H1 (cell line): Measurements from ENCODE around the gene CEP104. TPM values are rescaled to one million over a fixed set of nuclear protein-coding genes. Genes with fewer than 3 reads are reported as not detected.

ENCODE experiments used
- CTCF ChIA-PET: fragments of 300-600 bp; sonication (Branson Sonifier 250); formaldehyde crosslinking; loops from one replicate; lab custom pipeline; 2021; ENCODE audit not compliant: partially characterized antibody; lab: Charles Lee
- POLR2A ChIA-PET: fragments of 300-600 bp; sonication (Branson Sonifier 250); formaldehyde crosslinking; loops from one replicate; lab custom pipeline; 2021; ENCODE audit warnings: inconsistent platforms; ENCODE audit not compliant: partially characterized antibody; lab: Charles Lee
- DNase-seq, 2 experiments: peaks; one replicate each; pipeline versions ENCODE4 v3.0.0 to v3.0.0-alpha.2; 2010 to 2022; ENCODE audit warnings: low spot score in 2 of 2, low read depth in 1 of 2, mixed read lengths in 1 of 2
- FAIRE-seq: peaks from 2 replicates; lab custom pipeline; 2011; peaks lifted over from hg19 to GRCh38; lab: Jason Lieb, UNC
- H2AFZ ChIP-seq: 2 replicates; pipeline ENCODE4 v1.8.1; 2012; ENCODE audit warnings: low read length, inconsistent platforms
- H2AK5ac ChIP-seq: 2 replicates; pipeline ENCODE4 v1.6.1; 2013; ENCODE audit warnings: low read depth, low read length
- H2BK120ac ChIP-seq: replicated peaks from 2 replicates; pipeline ENCODE3; 2013; ENCODE audit warnings: low read depth, low read length, inconsistent platforms
- H2BK12ac ChIP-seq: 2 replicates; pipeline ENCODE4 v1.6.1; 2013; ENCODE audit warnings: low read depth, low read length
- H2BK15ac ChIP-seq: 2 replicates; pipeline ENCODE4 v1.6.1; 2013; ENCODE audit warnings: low read length
- H2BK20ac ChIP-seq: 2 replicates; pipeline ENCODE4 v1.6.1; 2013; ENCODE audit warnings: low read length
- H2BK5ac ChIP-seq: 2 replicates; pipeline ENCODE4 v1.6.1; 2013; ENCODE audit warnings: low read depth, low read length
- H3K14ac ChIP-seq: 2 replicates; pipeline ENCODE4 v1.6.1; 2013; ENCODE audit warnings: inconsistent platforms; ENCODE audit not compliant: insufficient read length
- H3K18ac ChIP-seq: 2 replicates; pipeline ENCODE4 v1.6.1; 2013; ENCODE audit warnings: low read length; ENCODE audit errors: extremely low read depth
- H3K23ac ChIP-seq: 2 replicates; pipeline ENCODE4 v1.6.1; 2013; ENCODE audit warnings: inconsistent platforms; ENCODE audit not compliant: insufficient read length
- H3K23me2 ChIP-seq: 2 replicates; pipeline ENCODE4 v1.6.1; 2013; ENCODE audit warnings: low read depth, low read length
- H3K27ac ChIP-seq: 2 replicates; pipeline ENCODE4 v1.6.1; 2011; ENCODE audit warnings: low read depth, low read length, inconsistent platforms
- H3K27me3 ChIP-seq, 4 experiments: replicated peaks in 1 of 4; 1 replicate in 1 of 4; 2 replicates in 3 of 4; pipeline versions ENCODE4 v1.6.1 to v1.8.1; 2011 to 2013; ENCODE audit warnings: low read length in 3 of 4, mild to moderate bottlenecking in 3 of 4, inconsistent platforms in 2 of 4, mixed read lengths in 2 of 4, moderate library complexity in 1 of 4; ENCODE audit not compliant: control insufficient read depth in 3 of 4, insufficient read depth in 3 of 4; ENCODE audit errors: extremely low read depth in 1 of 4
- H3K36me3 ChIP-seq, 4 experiments: 2 replicates each; pipeline versions ENCODE4 v1.6.1 to v1.8.1; 2011 to 2013; ENCODE audit warnings: mild to moderate bottlenecking in 4 of 4, low read length in 3 of 4, moderate library complexity in 2 of 4, control low read depth in 1 of 4, inconsistent platforms in 1 of 4; ENCODE audit not compliant: insufficient read depth in 4 of 4, control insufficient read depth in 2 of 4
- H3K4ac ChIP-seq: replicated peaks from 2 replicates; pipeline ENCODE3; 2013; ENCODE audit warnings: low read length, low read depth, mixed read lengths, inconsistent platforms; ENCODE audit not compliant: insufficient read length
- H3K4me1 ChIP-seq, 4 experiments: replicated peaks in 1 of 4; 1 replicate in 1 of 4; 2 replicates in 3 of 4; pipeline versions ENCODE4 v1.6.1 to v1.8.1; 2011 to 2013; ENCODE audit warnings: low read length in 3 of 4, inconsistent platforms in 2 of 4, mixed read lengths in 1 of 4; ENCODE audit not compliant: insufficient read depth in 4 of 4, control insufficient read depth in 3 of 4
- H3K4me2 ChIP-seq, 2 experiments: 2 replicates each; pipeline versions ENCODE4 v1.6.1 to v1.8.1; 2011 to 2013; ENCODE audit warnings: low read depth in 2 of 2, low read length in 2 of 2, control low read depth in 1 of 2, inconsistent platforms in 1 of 2, mild to moderate bottlenecking in 1 of 2; ENCODE audit not compliant: insufficient read depth in 1 of 2
- H3K4me3 ChIP-seq, 4 experiments: fragments of 200-600, 300-600 bp in 1 of 4; sonication (generic), shearing (Covaris generic), sonication (Bioruptor Twin) in 1 of 4; 2 replicates each; pipeline versions ENCODE4 v1.5.1 to v1.8.1; 2011 to 2016; ENCODE audit warnings: low read length in 4 of 4, low read depth in 3 of 4, control low read depth in 2 of 4, inconsistent platforms in 2 of 4, mild to moderate bottlenecking in 2 of 4, mixed read lengths in 1 of 4, moderate library complexity in 1 of 4; ENCODE audit not compliant: insufficient read depth in 2 of 4; ENCODE audit errors: extremely low read depth in 1 of 4
- H3K56ac ChIP-seq: replicated peaks from 2 replicates; pipeline ENCODE3; 2013; ENCODE audit warnings: low read depth, mild to moderate bottlenecking, mixed read lengths, low read length, inconsistent platforms; ENCODE audit not compliant: insufficient read length
- H3K79me1 ChIP-seq: 2 replicates; pipeline ENCODE4 v1.6.1; 2013; ENCODE audit warnings: low read depth, low read length, control low read depth
- H3K79me2 ChIP-seq, 2 experiments: 2 replicates each; pipeline versions ENCODE4 v1.6.1 to v1.8.1; 2012 to 2013; ENCODE audit warnings: low read length in 2 of 2, mild to moderate bottlenecking in 2 of 2, inconsistent platforms in 1 of 2; ENCODE audit not compliant: insufficient read depth in 2 of 2, control insufficient read depth in 1 of 2
- H3K9ac ChIP-seq, 4 experiments: replicated peaks in 1 of 4; 1 replicate in 1 of 4; 2 replicates in 3 of 4; pipeline versions ENCODE4 v1.6.1 to v1.8.1; 2011 to 2013; ENCODE audit warnings: low read depth in 3 of 4, low read length in 3 of 4, control low read depth in 2 of 4, mild to moderate bottlenecking in 2 of 4, moderate library complexity in 2 of 4, inconsistent platforms in 1 of 4; ENCODE audit errors: extremely low read depth in 1 of 4
- H3K9me3 ChIP-seq, 2 experiments: 2 replicates each; pipeline versions ENCODE4 v1.6.1 to v1.8.1; 2012 to 2013; ENCODE audit warnings: mild to moderate bottlenecking in 2 of 2, moderate library complexity in 2 of 2, control low read depth in 1 of 2, inconsistent platforms in 1 of 2, low read depth in 1 of 2, low read length in 1 of 2, mixed read lengths in 1 of 2; ENCODE audit not compliant: insufficient read depth in 2 of 2
- H4K20me1 ChIP-seq, 2 experiments: replicated peaks in 1 of 2; 2 replicates each; pipeline versions ENCODE3 to v1.8.1; 2011 to 2013; ENCODE audit warnings: inconsistent platforms in 2 of 2, low read length in 2 of 2, mild to moderate bottlenecking in 1 of 2; ENCODE audit not compliant: insufficient read depth in 2 of 2, control insufficient read depth in 1 of 2
- H4K5ac ChIP-seq: 2 replicates; pipeline ENCODE4 v1.6.1; 2013; ENCODE audit warnings: low read length, low read depth, mixed read lengths, inconsistent platforms; ENCODE audit not compliant: insufficient read length
- H4K8ac ChIP-seq: 2 replicates; pipeline ENCODE4 v1.8.0; 2013; ENCODE audit warnings: mild to moderate bottlenecking, moderate library complexity, low read length, inconsistent platforms; ENCODE audit not compliant: insufficient read depth; ENCODE audit errors: extremely low read depth
- H4K91ac ChIP-seq: replicated peaks from 2 replicates; pipeline ENCODE3; 2013; ENCODE audit warnings: low read length, mixed read lengths, inconsistent platforms; ENCODE audit not compliant: insufficient read length
- CBX5 ChIP-seq: fragments of 300-800, 300-1000 bp; sonication (generic); IDR thresholded peaks from 2 replicates; pipeline ENCODE4 v1.7.1; 2016; ENCODE audit warnings: antibody characterized with exemption, low read length, low read depth
- CREB1 ChIP-seq: IDR thresholded peaks from 2 replicates; pipeline ENCODE4 v1.6.1; 2012; ENCODE audit warnings: inconsistent platforms
- CTBP2 ChIP-seq: IDR thresholded peaks from 2 replicates; pipeline ENCODE4 v1.7.0; 2011; ENCODE audit warnings: borderline replicate concordance, mild to moderate bottlenecking, moderate library complexity, mixed read lengths, low read length; ENCODE audit not compliant: insufficient read depth, insufficient read length
- FOSL1 ChIP-seq: IDR thresholded peaks from 2 replicates; pipeline ENCODE4 v1.6.1; 2011; ENCODE audit warnings: mild to moderate bottlenecking, low read depth, low read length, moderate library complexity; ENCODE audit not compliant: insufficient read depth
- GABPA ChIP-seq: IDR thresholded peaks from 2 replicates; pipeline ENCODE4 v1.6.1; 2011; ENCODE audit warnings: mild to moderate bottlenecking, low read length, moderate library complexity, borderline replicate concordance; ENCODE audit not compliant: insufficient read depth
- JUN ChIP-seq: IDR thresholded peaks from 2 replicates; pipeline ENCODE4 v1.6.1; 2011; ENCODE audit warnings: low read depth, mild to moderate bottlenecking, improper control_type of control experiment, low read length
- JUND ChIP-seq: IDR thresholded peaks from 2 replicates; pipeline ENCODE4 v1.6.1; 2011; ENCODE audit warnings: mild to moderate bottlenecking, improper control_type of control experiment, low read length
- KDM1A ChIP-seq: fragments of 200-600, 300-600 bp; sonication (generic); IDR thresholded peaks from 2 replicates; pipeline ENCODE4 v1.7.1; 2016; ENCODE audit warnings: mild to moderate bottlenecking, low read length, borderline replicate concordance
- KDM5A ChIP-seq: fragments of 200-600 bp; IDR thresholded peaks from 2 replicates; pipeline ENCODE4 v1.7.1; 2012; ENCODE audit warnings: mild to moderate bottlenecking, low read length, inconsistent platforms, mixed read lengths
- MAFK ChIP-seq: IDR thresholded peaks from 2 replicates; pipeline ENCODE4 v1.6.1; 2012; ENCODE audit warnings: low read depth, mild to moderate bottlenecking, improper control_type of control experiment, low read length
- MAX ChIP-seq: IDR thresholded peaks from 2 replicates; pipeline ENCODE4 v1.6.1; 2012; ENCODE audit warnings: inconsistent platforms
- NRF1 ChIP-seq: IDR thresholded peaks from 2 replicates; pipeline ENCODE4 v1.6.1; 2011; ENCODE audit warnings: mild to moderate bottlenecking, low read depth, low read length, improper control_type of control experiment
- SP2 ChIP-seq: IDR thresholded peaks from 2 replicates; pipeline ENCODE4 v1.6.1; 2012; ENCODE audit warnings: mild to moderate bottlenecking, low read length, inconsistent platforms
- SRF ChIP-seq: IDR thresholded peaks from 2 replicates; pipeline ENCODE4 v1.6.1; 2011; ENCODE audit warnings: mild to moderate bottlenecking, low read depth, low read length, moderate library complexity
- TEAD4 ChIP-seq: IDR thresholded peaks from 2 replicates; pipeline ENCODE4 v1.6.1; 2012; ENCODE audit warnings: low read depth, low read length, inconsistent platforms, mixed read lengths
- ZNF274 ChIP-seq: IDR thresholded peaks from 2 replicates; pipeline ENCODE4 v1.7.0; 2012; ENCODE audit warnings: low read length, borderline replicate concordance; ENCODE audit errors: extremely low read depth
- WGBS, 2 experiments: shearing (Covaris generic) in 1 of 2; methylation state at CpG; one replicate each; pipeline versions ENCODE4 v1.1.6 to v1.1.7; 2013 to 2015; ENCODE audit warnings: low lambda C conversion rate in 2 of 2, mixed read lengths in 2 of 2, inconsistent platforms in 1 of 2, low coverage in 1 of 2, missing lambda C conversion rate in 1 of 2; ENCODE audit not compliant: insufficient replicate concordance in 2 of 2, insufficient coverage in 1 of 2, insufficient read length in 1 of 2; ENCODE audit errors: extremely low coverage in 1 of 2, missing lambda C conversion rate in 1 of 2; 5-methylcytosine and 5-hydroxymethylcytosine counted together
- polyA plus RNA-seq, 7 experiments: library from polyadenylated mRNA; depleted of rRNA in 3 of 7; stranded (reverse) in 5 of 7; unstranded in 2 of 7; fragments of >200 nt in 5 of 7; fragments of 200-250 nt in 2 of 7; gene quantifications; 1 replicate in 5 of 7; 2 replicates in 1 of 7; 4 replicates in 1 of 7; pipeline versions ENCODE4 v1.2.1 to v1.2.3, GENCODE V29; 2011 to 2013; ENCODE audit warnings: missing spikeins in 2 of 7, mixed read lengths in 2 of 7
- total RNA-seq: library from RNA; stranded (reverse); fragmentation: NEBNext Ultra II Directional; extraction: Animal tissue kit (Norgen Biotek cat#: 25700); gene quantifications from 2 replicates; pipeline ENCODE4 v1.2.1, GENCODE V29; 2021

Gene CEP104
- total and polyA plus RNA-seq, 2 of the 8 experiments (the other 6 are each of a cell fraction or from before 2014, with no cell fraction given), result 8.0 to 43.9 TPM

- Histone ChIP-seq H4K5ac (no peak overlapping the region), H3K79me1 (no peaks in the 10 kb centered on the region), H2BK5ac (no peak overlapping the region), H2BK120ac (no peak overlapping the region), H3K4me3 (no peak overlapping the region), H3K9me3 (no peaks in the 10 kb centered on the region), H3K79me2 (no peaks in the 10 kb centered on the region), H3K4ac (no peak overlapping the region), H3K36me3 (peaks cover 0 to 3% (median 0%) of the 10 kb centered on the region in 4 experiments; a peak in 2 of 8 replicates), H2BK15ac (no peak overlapping the region), H2BK12ac (no peak overlapping the region), H3K27me3 (no peaks in the 10 kb centered on the region), H2BK20ac (no peak overlapping the region), H3K18ac (no peak overlapping the region), H2AFZ (no peak overlapping the region), H3K23me2 (no peaks in the 10 kb centered on the region), H3K56ac (no peak overlapping the region), H4K91ac (no peak overlapping the region), H3K27ac (no peak overlapping the region), H3K4me1 (no peaks in the 10 kb centered on the region; a peak in 1 of 7 replicates), H4K8ac (no peak overlapping the region), H4K20me1 (peaks cover 0 to 8% of the 10 kb centered on the region in 2 experiments), H3K14ac (no peak overlapping the region), H3K4me2 (no peak overlapping the region), H2AK5ac (no peak overlapping the region), H3K23ac (no peak overlapping the region), H3K9ac (no peak overlapping the region)
- FAIRE-seq, result no peak
- ChIA-PET POLR2A (no interaction called here), CTCF (no interaction called here)
- no peak for DNase-seq
- WGBS, 2 experiments, result 87% methylated on average over 10 of the region's 10 CpGs; no CpG with 5 or more reads in 1 of the 2 experiments
- no peak for TF ChIP-seq KDM5A
- TF ChIP-seq MAFK, result no peak
- TF ChIP-seq MAX, result no peak
- TF ChIP-seq NRF1, result no peak
- no peak for TF ChIP-seq SRF
- no peak for TF ChIP-seq GABPA
- TF ChIP-seq TEAD4, result no peak
- TF ChIP-seq KDM1A, result no peak
- TF ChIP-seq SP2, result no peak
- TF ChIP-seq JUND, result no peak
- TF ChIP-seq FOSL1, result no peak
- no peak for TF ChIP-seq CBX5
- TF ChIP-seq CREB1, result no peak
- no peak for TF ChIP-seq JUN
- TF ChIP-seq ZNF274, result no peak
- no peak for TF ChIP-seq CTBP2
Observed at GRCh38 chr1:3819771-3820200, 37.2 kb downstream of the CEP104 start.
